ENCODE results near the gene OSR1.

OSR1 gene

DNA sequence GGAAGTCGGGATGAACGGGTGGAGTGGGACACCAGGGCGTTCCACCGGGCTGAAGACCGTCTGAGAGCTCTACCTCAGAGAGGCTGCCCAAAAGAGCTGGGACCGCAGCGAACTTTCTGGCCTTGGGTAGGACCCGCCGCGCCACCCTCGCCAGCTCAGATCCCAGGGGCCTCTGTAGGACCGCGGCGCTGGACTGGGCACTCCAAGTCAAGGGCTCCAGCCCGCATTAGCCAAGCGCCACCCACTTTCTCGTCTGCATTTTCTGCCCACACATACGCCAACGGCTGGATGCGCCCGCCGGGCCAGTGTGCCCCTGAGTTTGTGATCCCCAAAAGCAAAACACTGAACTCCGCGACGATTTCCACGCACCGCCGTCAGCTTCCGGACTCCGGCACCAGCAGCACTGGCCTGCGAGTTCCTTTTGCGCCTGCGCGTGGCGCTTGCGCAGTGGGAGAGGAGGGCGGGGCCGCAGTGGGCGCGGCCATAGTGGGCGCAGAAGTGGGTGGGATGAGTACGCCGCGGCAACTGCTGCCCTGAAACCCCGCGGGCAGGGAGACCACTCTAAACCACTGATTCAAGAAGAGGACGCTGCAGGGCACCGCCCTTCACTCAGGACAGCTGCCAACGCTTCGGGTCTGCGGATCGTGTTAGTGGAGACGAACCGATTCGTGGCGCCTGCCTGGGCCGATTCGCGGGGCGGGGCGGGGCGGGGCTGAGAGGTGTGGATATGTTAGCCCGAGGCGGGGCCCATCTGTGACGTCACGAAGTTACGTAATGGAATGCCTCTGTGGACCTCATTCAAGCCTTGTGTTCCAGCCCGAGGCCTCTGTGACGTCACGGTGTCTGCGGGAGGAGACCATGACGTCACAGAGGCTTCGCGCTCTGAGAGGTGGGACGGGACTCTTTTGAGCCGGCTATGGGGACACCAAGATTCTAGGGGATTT is 10.5 kb downstream of the OSR1 start (continued):
- TF ChIP-seq MEIS1 (CRISPR knock-in tag; IDR thresholded peaks at IDR 0.05; ENCODE audit: borderline replicate concordance) (no peak), KLF10 (tag by site-specific recombination; IDR thresholded peaks at IDR 0.05) (peak; percentile 82), KLF9 (tag by site-specific recombination; IDR thresholded peaks at IDR 0.05; ENCODE audit: low read depth) (peak; percentile 99), SP3 (tag by site-specific recombination; IDR thresholded peaks at IDR 0.05) (peak; percentile 98), ZBTB8A (tag by site-specific recombination; IDR thresholded peaks at IDR 0.05) (peak; percentile 63), PATZ1 (tag by site-specific recombination; IDR thresholded peaks at IDR 0.05) (peak; percentile 46; the same call in 1 of the 2 replicates), ZNF266 (tag by site-specific recombination; IDR thresholded peaks at IDR 0.05; ENCODE audit: low read depth) (no peak), HOXD13 (CRISPR knock-in tag; IDR thresholded peaks at IDR 0.05; ENCODE audit: borderline replicate concordance) (0 out of 2 replicates have a peak, but pooled peaks have one; percentile 7), ZNF202 (tag by site-specific recombination; IDR thresholded peaks at IDR 0.05; ENCODE audit: borderline replicate concordance) (no peak), ZNF629 (tag by site-specific recombination; IDR thresholded peaks at IDR 0.05) (peak; percentile 99), ZNF501 (tag by site-specific recombination; IDR thresholded peaks at IDR 0.05) (peak; percentile 62), ZFHX2 (tag by site-specific recombination; conservative IDR thresholded peaks at IDR 0.05) (peak; percentile 95), EGR2 (tag by site-specific recombination; IDR thresholded peaks at IDR 0.05; ENCODE audit: low read depth) (peak; percentile 91), ZBTB21 (tag by site-specific recombination; IDR thresholded peaks at IDR 0.05) (peak; percentile 100), ZBTB17 (tag by site-specific recombination; IDR thresholded peaks at IDR 0.05) (peak; percentile 51; the same call in 1 of the 2 replicates), ZSCAN30 (tag by site-specific recombination; IDR thresholded peaks at IDR 0.05) (0 out of 2 replicates have a peak, but pooled peaks have one; percentile 34), SP7 (tag by site-specific recombination; IDR thresholded peaks at IDR 0.05) (peak; percentile 51; the same call in 1 of the 2 replicates), ZNF335 (tag by site-specific recombination; conservative IDR thresholded peaks at IDR 0.05) (peak; percentile 96)
- TF ChIP-seq, protein P1, sequence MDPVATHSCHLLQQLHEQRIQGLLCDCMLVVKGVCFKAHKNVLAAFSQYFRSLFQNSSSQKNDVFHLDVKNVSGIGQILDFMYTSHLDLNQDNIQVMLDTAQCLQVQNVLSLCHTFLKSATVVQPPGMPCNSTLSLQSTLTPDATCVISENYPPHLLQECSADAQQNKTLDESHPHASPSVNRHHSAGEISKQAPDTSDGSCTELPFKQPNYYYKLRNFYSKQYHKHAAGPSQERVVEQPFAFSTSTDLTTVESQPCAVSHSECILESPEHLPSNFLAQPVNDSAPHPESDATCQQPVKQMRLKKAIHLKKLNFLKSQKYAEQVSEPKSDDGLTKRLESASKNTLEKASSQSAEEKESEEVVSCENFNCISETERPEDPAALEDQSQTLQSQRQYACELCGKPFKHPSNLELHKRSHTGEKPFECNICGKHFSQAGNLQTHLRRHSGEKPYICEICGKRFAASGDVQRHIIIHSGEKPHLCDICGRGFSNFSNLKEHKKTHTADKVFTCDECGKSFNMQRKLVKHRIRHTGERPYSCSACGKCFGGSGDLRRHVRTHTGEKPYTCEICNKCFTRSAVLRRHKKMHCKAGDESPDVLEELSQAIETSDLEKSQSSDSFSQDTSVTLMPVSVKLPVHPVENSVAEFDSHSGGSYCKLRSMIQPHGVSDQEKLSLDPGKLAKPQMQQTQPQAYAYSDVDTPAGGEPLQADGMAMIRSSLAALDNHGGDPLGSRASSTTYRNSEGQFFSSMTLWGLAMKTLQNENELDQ (tag by site-specific recombination; IDR thresholded peaks at IDR 0.05; ENCODE audit: low read depth) = no peak
- TF ChIP-seq, protein P2, sequence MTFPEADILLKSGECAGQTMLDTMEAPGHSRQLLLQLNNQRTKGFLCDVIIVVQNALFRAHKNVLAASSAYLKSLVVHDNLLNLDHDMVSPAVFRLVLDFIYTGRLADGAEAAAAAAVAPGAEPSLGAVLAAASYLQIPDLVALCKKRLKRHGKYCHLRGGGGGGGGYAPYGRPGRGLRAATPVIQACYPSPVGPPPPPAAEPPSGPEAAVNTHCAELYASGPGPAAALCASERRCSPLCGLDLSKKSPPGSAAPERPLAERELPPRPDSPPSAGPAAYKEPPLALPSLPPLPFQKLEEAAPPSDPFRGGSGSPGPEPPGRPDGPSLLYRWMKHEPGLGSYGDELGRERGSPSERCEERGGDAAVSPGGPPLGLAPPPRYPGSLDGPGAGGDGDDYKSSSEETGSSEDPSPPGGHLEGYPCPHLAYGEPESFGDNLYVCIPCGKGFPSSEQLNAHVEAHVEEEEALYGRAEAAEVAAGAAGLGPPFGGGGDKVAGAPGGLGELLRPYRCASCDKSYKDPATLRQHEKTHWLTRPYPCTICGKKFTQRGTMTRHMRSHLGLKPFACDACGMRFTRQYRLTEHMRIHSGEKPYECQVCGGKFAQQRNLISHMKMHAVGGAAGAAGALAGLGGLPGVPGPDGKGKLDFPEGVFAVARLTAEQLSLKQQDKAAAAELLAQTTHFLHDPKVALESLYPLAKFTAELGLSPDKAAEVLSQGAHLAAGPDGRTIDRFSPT (tag by site-specific recombination; IDR thresholded peaks at IDR 0.05) = peak; percentile 61; the same call in 1 of the 2 replicates
- TF ChIP-seq, protein P3, sequence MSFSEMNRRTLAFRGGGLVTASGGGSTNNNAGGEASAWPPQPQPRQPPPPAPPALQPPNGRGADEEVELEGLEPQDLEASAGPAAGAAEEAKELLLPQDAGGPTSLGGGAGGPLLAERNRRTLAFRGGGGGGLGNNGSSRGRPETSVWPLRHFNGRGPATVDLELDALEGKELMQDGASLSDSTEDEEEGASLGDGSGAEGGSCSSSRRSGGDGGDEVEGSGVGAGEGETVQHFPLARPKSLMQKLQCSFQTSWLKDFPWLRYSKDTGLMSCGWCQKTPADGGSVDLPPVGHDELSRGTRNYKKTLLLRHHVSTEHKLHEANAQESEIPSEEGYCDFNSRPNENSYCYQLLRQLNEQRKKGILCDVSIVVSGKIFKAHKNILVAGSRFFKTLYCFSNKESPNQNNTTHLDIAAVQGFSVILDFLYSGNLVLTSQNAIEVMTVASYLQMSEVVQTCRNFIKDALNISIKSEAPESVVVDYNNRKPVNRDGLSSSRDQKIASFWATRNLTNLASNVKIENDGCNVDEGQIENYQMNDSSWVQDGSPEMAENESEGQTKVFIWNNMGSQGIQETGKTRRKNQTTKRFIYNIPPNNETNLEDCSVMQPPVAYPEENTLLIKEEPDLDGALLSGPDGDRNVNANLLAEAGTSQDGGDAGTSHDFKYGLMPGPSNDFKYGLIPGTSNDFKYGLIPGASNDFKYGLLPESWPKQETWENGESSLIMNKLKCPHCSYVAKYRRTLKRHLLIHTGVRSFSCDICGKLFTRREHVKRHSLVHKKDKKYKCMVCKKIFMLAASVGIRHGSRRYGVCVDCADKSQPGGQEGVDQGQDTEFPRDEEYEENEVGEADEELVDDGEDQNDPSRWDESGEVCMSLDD (tag by site-specific recombination; IDR thresholded peaks at IDR 0.05) = peak; percentile 89
- TF ChIP-seq, protein P4, sequence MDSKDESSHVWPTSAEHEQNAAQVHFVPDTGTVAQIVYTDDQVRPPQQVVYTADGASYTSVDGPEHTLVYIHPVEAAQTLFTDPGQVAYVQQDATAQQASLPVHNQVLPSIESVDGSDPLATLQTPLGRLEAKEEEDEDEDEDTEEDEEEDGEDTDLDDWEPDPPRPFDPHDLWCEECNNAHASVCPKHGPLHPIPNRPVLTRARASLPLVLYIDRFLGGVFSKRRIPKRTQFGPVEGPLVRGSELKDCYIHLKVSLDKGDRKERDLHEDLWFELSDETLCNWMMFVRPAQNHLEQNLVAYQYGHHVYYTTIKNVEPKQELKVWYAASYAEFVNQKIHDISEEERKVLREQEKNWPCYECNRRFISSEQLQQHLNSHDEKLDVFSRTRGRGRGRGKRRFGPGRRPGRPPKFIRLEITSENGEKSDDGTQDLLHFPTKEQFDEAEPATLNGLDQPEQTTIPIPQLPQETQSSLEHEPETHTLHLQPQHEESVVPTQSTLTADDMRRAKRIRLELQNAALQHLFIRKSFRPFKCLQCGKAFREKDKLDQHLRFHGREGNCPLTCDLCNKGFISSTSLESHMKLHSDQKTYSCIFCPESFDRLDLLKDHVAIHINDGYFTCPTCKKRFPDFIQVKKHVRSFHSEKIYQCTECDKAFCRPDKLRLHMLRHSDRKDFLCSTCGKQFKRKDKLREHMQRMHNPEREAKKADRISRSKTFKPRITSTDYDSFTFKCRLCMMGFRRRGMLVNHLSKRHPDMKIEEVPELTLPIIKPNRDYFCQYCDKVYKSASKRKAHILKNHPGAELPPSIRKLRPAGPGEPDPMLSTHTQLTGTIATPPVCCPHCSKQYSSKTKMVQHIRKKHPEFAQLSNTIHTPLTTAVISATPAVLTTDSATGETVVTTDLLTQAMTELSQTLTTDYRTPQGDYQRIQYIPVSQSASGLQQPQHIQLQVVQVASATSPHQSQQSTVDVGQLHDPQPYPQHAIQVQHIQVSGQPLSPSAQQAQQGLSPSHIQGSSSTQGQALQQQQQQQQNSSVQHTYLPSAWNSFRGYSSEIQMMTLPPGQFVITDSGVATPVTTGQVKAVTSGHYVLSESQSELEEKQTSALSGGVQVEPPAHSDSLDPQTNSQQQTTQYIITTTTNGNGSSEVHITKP (tag by site-specific recombination; IDR thresholded peaks at IDR 0.05) = peak; percentile 99
